DND-41 (cell line): Measurements from ENCODE around the gene ALDH8A1.

Experiments
- ATAC-seq: fragments of 200-7000 bp; cut with Tn5 transposase; 3 replicates; pipeline ENCODE4 v1.9.1; 2021; ENCODE audit warnings: low read depth; ENCODE audit not compliant: insufficient read depth
- DNase-seq: peaks from one replicate; pipeline ENCODE4 v3.0.0-alpha.2; 2020
- H2AFZ ChIP-seq: 2 replicates; pipeline ENCODE4 v1.6.0; 2012; ENCODE audit warnings: low read depth, low read length
- H3K27ac ChIP-seq: 2 replicates; pipeline ENCODE4 v1.5.1; 2012; ENCODE audit warnings: low read length, inconsistent platforms
- H3K27me3 ChIP-seq: fragments of 200-600 bp; sonication (generic); 2 replicates; pipeline ENCODE4 v1.6.0; 2012; ENCODE audit warnings: low read length, mild to moderate bottlenecking, inconsistent platforms; ENCODE audit not compliant: insufficient read depth, poor library complexity
- H3K36me3 ChIP-seq: 2 replicates; pipeline ENCODE4 v1.5.1; 2012; ENCODE audit warnings: low read length, inconsistent platforms; ENCODE audit not compliant: insufficient read depth
- H3K4me1 ChIP-seq: 2 replicates; pipeline ENCODE4 v1.5.1; 2012; ENCODE audit warnings: mild to moderate bottlenecking, low read length; ENCODE audit not compliant: insufficient read depth
- H3K4me2 ChIP-seq: 2 replicates; pipeline ENCODE4 v1.6.0; 2012; ENCODE audit warnings: mild to moderate bottlenecking, moderate library complexity, low read length, inconsistent platforms; ENCODE audit not compliant: insufficient read depth
- H3K4me3 ChIP-seq, 2 experiments: fragments of 200-600 bp in 1 of 2; shearing (Covaris generic) in 1 of 2; 2 replicates each; pipeline ENCODE4 v1.5.1; 2012 to 2016; ENCODE audit warnings: inconsistent platforms in 2 of 2, low read length in 2 of 2, mild to moderate bottlenecking in 2 of 2, low read depth in 1 of 2, moderate library complexity in 1 of 2
- H3K79me2 ChIP-seq: 2 replicates; pipeline ENCODE4 v1.6.0; 2012; ENCODE audit warnings: low read length, inconsistent platforms; ENCODE audit not compliant: insufficient read depth
- H3K9ac ChIP-seq: 2 replicates; pipeline ENCODE4 v1.6.0; 2012; ENCODE audit warnings: low read depth, mild to moderate bottlenecking, inconsistent platforms, low read length, moderate library complexity
- H3K9me3 ChIP-seq: 2 replicates; pipeline ENCODE4 v1.5.1; 2012; ENCODE audit warnings: low read length, moderate library complexity, mild to moderate bottlenecking, inconsistent platforms; ENCODE audit not compliant: insufficient read depth, severe bottlenecking
- H4K20me1 ChIP-seq: 2 replicates; pipeline ENCODE4 v1.6.0; 2012; ENCODE audit warnings: low read length; ENCODE audit not compliant: insufficient read depth
- CTCF ChIP-seq: IDR thresholded peaks from 2 replicates; pipeline ENCODE4 v1.5.1; 2012; ENCODE audit warnings: borderline replicate concordance, low read length, moderate library complexity, mild to moderate bottlenecking; ENCODE audit not compliant: poor library complexity, severe bottlenecking; ENCODE audit errors: extremely low read depth
- EZH2 ChIP-seq: IDR thresholded peaks from 3 replicates; pipeline ENCODE4 v1.6.1; 2012; ENCODE audit warnings: borderline replicate concordance, low read depth, mild to moderate bottlenecking, moderate library complexity, low read length, inconsistent platforms; ENCODE audit not compliant: severe bottlenecking

Gene ALDH8A1

GRCh38 chr6:134921721-134922261 is 28.1 kb downstream of the ALDH8A1 start:
- ATAC-seq (no peak), DNase-seq (no peak)
- no peak overlapping the region for H3K4me3 ChIP-seq
- H3K9ac ChIP-seq = no peak overlapping the region
- H3K36me3 ChIP-seq = no peaks in the 10 kb centered on the region
- no peak overlapping the region for H3K27ac ChIP-seq
- TF ChIP-seq EZH2 (no peak), CTCF (no peak)
- no peaks in the 10 kb centered on the region for H3K9me3 ChIP-seq
- no peaks in the 10 kb centered on the region for H4K20me1 ChIP-seq
- no peaks in the 10 kb centered on the region for H3K27me3 ChIP-seq
- H3K4me1 ChIP-seq = no peaks in the 10 kb centered on the region
- no peaks in the 10 kb centered on the region for H3K79me2 ChIP-seq
- no peak overlapping the region for H3K4me2 ChIP-seq
- no peak overlapping the region for H2AFZ ChIP-seq

GRCh38 chr6:134921276-134921675 is 28.6 kb downstream of the ALDH8A1 start:
- H3K36me3 ChIP-seq = no peaks in the 10 kb centered on the region
- H3K4me3 ChIP-seq = no peak overlapping the region
- H3K27me3 ChIP-seq = no peaks in the 10 kb centered on the region
- H2AFZ ChIP-seq = no peak overlapping the region
- no peak overlapping the region for H3K4me2 ChIP-seq
- no peaks in the 10 kb centered on the region for H3K9me3 ChIP-seq
- no peak for TF ChIP-seq EZH2
- no peak for TF ChIP-seq CTCF
- H4K20me1 ChIP-seq = no peaks in the 10 kb centered on the region
- no peak for ATAC-seq
- no peaks in the 10 kb centered on the region for H3K79me2 ChIP-seq
- H3K9ac ChIP-seq = no peak overlapping the region
- DNase-seq = no peak
- no peak overlapping the region for H3K27ac ChIP-seq
- H3K4me1 ChIP-seq = no peaks in the 10 kb centered on the region

DNA sequence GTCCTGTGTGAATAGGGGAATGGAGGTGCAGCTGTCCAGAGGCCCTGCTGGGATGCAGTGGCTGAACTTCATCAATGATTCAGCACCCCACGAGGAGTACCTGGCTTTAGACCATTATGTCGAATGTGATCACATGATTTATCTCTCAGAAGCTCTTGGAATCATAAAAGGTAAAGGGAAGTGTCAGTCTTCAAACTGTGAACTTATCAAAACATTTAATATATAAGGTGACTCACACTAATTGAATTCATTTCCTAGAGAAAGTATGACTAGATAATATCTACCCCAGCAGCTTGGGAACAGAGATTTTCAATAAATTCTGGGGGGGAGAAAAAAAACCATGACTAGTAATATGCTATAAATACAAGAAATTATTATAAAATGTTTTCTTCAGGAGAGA is 29.5 kb downstream of the ALDH8A1 start:
- DNase-seq = no peak
- H2AFZ ChIP-seq = no peak overlapping the region
- ATAC-seq = no peak
- no peaks in the 10 kb centered on the region for H3K36me3 ChIP-seq
- H3K27ac ChIP-seq = no peak overlapping the region
- H3K9me3 ChIP-seq = no peaks in the 10 kb centered on the region
- H3K4me1 ChIP-seq = no peaks in the 10 kb centered on the region
- no peak overlapping the region for H3K9ac ChIP-seq
- H3K79me2 ChIP-seq = no peaks in the 10 kb centered on the region
- no peak overlapping the region for H3K4me3 ChIP-seq
- no peak for TF ChIP-seq EZH2
- no peak for TF ChIP-seq CTCF
- H4K20me1 ChIP-seq = no peaks in the 10 kb centered on the region
- no peaks in the 10 kb centered on the region for H3K27me3 ChIP-seq
- no peak overlapping the region for H3K4me2 ChIP-seq

- ATAC-seq (no peak), DNase-seq (no peak)
- no peak overlapping the region for H3K27ac ChIP-seq
- H3K4me3 ChIP-seq = no peak overlapping the region
- H2AFZ ChIP-seq = no peak overlapping the region
- no peaks in the 10 kb centered on the region for H3K79me2 ChIP-seq
- H3K4me1 ChIP-seq = no peaks in the 10 kb centered on the region
- H3K36me3 ChIP-seq = no peaks in the 10 kb centered on the region
- no peaks in the 10 kb centered on the region for H4K20me1 ChIP-seq
- TF ChIP-seq CTCF = no peak
- no peak for TF ChIP-seq EZH2
- H3K27me3 ChIP-seq = no peaks in the 10 kb centered on the region
- no peak overlapping the region for H3K9ac ChIP-seq
- H3K4me2 ChIP-seq = no peak overlapping the region
- no peaks in the 10 kb centered on the region for H3K9me3 ChIP-seq
These were observed 31.4 kb downstream of the ALDH8A1 start for GRCh38 chr6:134918418-134918961.
